Cardiac muscle cell (in vitro differentiated cells and primary cell): Measurements from ENCODE around the gene CHD1L. TPM values are rescaled to one million over a fixed set of nuclear protein-coding genes. Genes with fewer than 3 reads are reported as not detected.

Experiments
- DNase-seq, 2 donors: peaks; one replicate each; pipeline versions ENCODE4 v3.0.0 to v3.0.0-alpha.2; 2010 to 2017; ENCODE audit warnings: low read depth in 1 of 2, low spot score in 1 of 2
- H3K27ac ChIP-seq: fragments of 200-600 bp; sonication (generic); 2 replicates; pipeline ENCODE4 v1.5.1; 2016
- H3K27me3 ChIP-seq: fragments of 200-600 bp; sonication (generic); 2 replicates; pipeline ENCODE4 v1.6.0; 2016; ENCODE audit warnings: control low read depth
- H3K36me3 ChIP-seq: fragments of 200-600 bp; sonication (generic); 2 replicates; pipeline ENCODE4 v1.5.1; 2016; ENCODE audit warnings: control low read depth
- H3K4me1 ChIP-seq: fragments of 200-600 bp; sonication (generic); 2 replicates; pipeline ENCODE4 v1.8.1; 2017; ENCODE audit warnings: low read depth, mild to moderate bottlenecking, mixed run types
- H3K4me3 ChIP-seq: fragments of 200-600 bp; sonication (generic); 2 replicates; pipeline ENCODE4 v1.5.1; 2016; ENCODE audit warnings: mild to moderate bottlenecking
- H3K9me3 ChIP-seq: fragments of 200-600 bp; sonication (generic); 2 replicates; pipeline ENCODE4 v1.5.1; 2017; ENCODE audit warnings: low read depth, mild to moderate bottlenecking, control low read depth
- polyA plus RNA-seq: library from polyadenylated mRNA; unstranded; fragments of >200 nt; fragmentation: Nextera tagmentation; extraction: Ambion mirVana; gene quantifications from 2 replicates; pipeline ENCODE4 v1.2.1, GENCODE V29; 2016
- total RNA-seq: library from RNA; depleted of rRNA; stranded (reverse); fragments of >200 nt; gene quantifications from 2 replicates; pipeline ENCODE4 v1.2.3, GENCODE V29; 2016
- TF ChIP-seq, protein P1 (sequence below): IDR thresholded peaks from 2 replicates; pipeline ENCODE4 v1.5.1; 2012; ENCODE audit warnings: low read depth, mild to moderate bottlenecking, low read length

Gene CHD1L
- total and polyA plus RNA-seq, 2 experiments from 2014 or later: 22.4 to 34.6 TPM

DNA sequence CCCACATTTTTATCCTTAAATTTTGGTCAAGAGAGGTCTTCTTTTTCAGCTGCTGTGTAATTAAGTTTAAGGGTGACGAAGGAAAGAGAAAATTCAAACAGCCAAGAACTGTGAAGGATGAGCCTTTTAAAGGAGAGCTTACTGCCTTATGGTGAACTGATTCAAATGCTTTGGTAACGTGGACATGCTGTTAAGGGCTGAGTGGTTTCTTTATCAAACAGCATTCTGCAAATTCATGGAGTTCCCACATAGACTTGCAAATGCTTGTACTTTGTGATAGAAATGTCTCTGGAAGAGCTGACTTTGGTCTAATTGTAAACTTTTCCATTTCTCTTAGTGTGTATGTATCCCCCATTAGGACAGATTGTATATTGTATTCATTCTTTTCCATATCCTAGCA, 93.8 kb downstream of the CHD1L start:
- no peaks in the 10 kb centered on the region for H3K4me1 ChIP-seq
- H3K36me3 ChIP-seq: no peaks in the 10 kb centered on the region
- no peak overlapping the region for H3K4me3 ChIP-seq
- TF ChIP-seq, protein P1, sequence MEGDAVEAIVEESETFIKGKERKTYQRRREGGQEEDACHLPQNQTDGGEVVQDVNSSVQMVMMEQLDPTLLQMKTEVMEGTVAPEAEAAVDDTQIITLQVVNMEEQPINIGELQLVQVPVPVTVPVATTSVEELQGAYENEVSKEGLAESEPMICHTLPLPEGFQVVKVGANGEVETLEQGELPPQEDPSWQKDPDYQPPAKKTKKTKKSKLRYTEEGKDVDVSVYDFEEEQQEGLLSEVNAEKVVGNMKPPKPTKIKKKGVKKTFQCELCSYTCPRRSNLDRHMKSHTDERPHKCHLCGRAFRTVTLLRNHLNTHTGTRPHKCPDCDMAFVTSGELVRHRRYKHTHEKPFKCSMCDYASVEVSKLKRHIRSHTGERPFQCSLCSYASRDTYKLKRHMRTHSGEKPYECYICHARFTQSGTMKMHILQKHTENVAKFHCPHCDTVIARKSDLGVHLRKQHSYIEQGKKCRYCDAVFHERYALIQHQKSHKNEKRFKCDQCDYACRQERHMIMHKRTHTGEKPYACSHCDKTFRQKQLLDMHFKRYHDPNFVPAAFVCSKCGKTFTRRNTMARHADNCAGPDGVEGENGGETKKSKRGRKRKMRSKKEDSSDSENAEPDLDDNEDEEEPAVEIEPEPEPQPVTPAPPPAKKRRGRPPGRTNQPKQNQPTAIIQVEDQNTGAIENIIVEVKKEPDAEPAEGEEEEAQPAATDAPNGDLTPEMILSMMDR: no peak
- no peaks in the 10 kb centered on the region for H3K27me3 ChIP-seq
- H3K27ac ChIP-seq: no peak overlapping the region
- no peaks in the 10 kb centered on the region for H3K9me3 ChIP-seq
- no peak for DNase-seq

- no peak overlapping the region for H3K27ac ChIP-seq
- H3K9me3 ChIP-seq: no peaks in the 10 kb centered on the region
- no peaks in the 10 kb centered on the region for H3K36me3 ChIP-seq
- no peak for DNase-seq
- H3K4me3 ChIP-seq: no peak overlapping the region
- TF ChIP-seq, protein P1: no peak
- no peaks in the 10 kb centered on the region for H3K4me1 ChIP-seq
- no peaks in the 10 kb centered on the region for H3K27me3 ChIP-seq
Measured at GRCh38 chr1:147337040-147337630, 94.7 kb downstream of the CHD1L start.

GRCh38 chr1:147338571-147338970, 96.1 kb downstream of the CHD1L start:
- no peak overlapping the region for H3K27ac ChIP-seq
- no peak overlapping the region for H3K4me3 ChIP-seq
- TF ChIP-seq, protein P1: no peak
- no peaks in the 10 kb centered on the region for H3K9me3 ChIP-seq
- no peaks in the 10 kb centered on the region for H3K36me3 ChIP-seq
- no peaks in the 10 kb centered on the region for H3K4me1 ChIP-seq
- DNase-seq: peak in 1 of 2 donors; percentile 30
- H3K27me3 ChIP-seq: no peaks in the 10 kb centered on the region

DNA sequence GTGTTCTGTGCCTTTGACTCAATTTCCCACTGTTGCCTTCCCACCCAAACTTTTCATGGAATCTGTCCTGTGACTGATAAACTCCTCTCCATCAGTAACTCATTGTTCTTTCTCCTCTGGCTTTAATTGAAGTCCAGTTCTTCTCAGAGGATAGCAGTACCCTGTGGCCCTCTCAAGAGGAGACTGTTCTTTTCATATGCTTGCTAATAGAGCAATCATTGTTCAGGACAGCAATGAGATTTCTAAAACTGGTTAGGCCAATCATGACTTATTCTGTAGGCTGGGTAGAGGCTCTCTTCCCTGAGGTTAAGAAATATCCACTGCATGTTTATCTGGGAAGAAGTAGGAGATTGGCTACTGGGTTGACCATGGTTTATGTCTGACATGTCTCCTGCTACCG, 98.8 kb downstream of the CHD1L start:
- Histone ChIP-seq H3K27me3 (no peaks in the 10 kb centered on the region), H3K36me3 (no peaks in the 10 kb centered on the region), H3K9me3 (no peaks in the 10 kb centered on the region), H3K4me3 (no peak overlapping the region), H3K27ac (no peak overlapping the region), H3K4me1 (no peaks in the 10 kb centered on the region)
- no peak for DNase-seq
- TF ChIP-seq, protein P1: no peak

Other genes with a start within 250 kb of the CHD1L start
- 28.2 and 29.3 TPM in 2 replicates for gene PRKAB2, start 70.2 kb upstream of the CHD1L start, total RNA-seq
- gene PRKAB2, start 70.2 kb upstream of the CHD1L start, polyA plus RNA-seq: 24.7 and 26.5 TPM in 2 replicates
- 0.74 and 1.8 TPM in 2 replicates for gene FMO5, start 17.3 kb upstream of the CHD1L start, total RNA-seq
- 0.75 and 1.3 TPM in 2 replicates for gene FMO5, start 17.3 kb upstream of the CHD1L start, polyA plus RNA-seq